ENCODE results near the gene COL4A3. TPM values are rescaled to one million over a fixed set of nuclear protein-coding genes. Genes with fewer than 3 reads are reported as not detected.

The COL4A3 gene
- polyA plus RNA-seq, 3 donors: 0.03 TPM; not detected in 2

DNA sequence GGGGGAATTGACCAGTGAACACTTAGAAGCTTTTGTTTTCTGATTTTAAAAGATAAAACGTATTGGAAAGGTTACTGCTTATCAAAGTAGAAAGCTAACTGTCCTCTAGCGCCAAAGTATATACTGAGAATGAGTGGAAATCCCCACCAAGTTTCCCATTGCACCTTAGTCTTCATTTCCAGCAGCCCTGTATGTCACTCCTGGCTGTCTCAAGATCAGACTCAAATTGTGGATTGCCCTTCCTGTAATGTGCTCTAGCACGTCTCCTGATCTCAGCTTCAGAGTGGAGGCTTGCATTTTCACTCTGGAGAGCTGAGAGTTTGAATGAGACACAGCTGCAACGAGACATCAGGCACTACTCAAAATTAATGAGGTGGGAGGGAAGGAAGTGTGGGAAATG is 187.2 kb downstream of the COL4A3 start:
- H3K9me3 Mint-ChIP-seq: no peaks in the 10 kb centered on the region
- H3K9me3 ChIP-seq (replicated peaks in 1 of 2; ENCODE audit: control insufficient read depth in 1 of 2, insufficient read depth in 1 of 2, low read length in 2 of 2): no peaks in the 10 kb centered on the region
- peaks cover 35 to 67% of the 10 kb centered on the region in 2 donors for H3K36me3 ChIP-seq (replicated peaks in 1 of 2; ENCODE audit: control insufficient read depth in 1 of 2, insufficient read depth in 2 of 2, low read length in 2 of 2)
- peaks cover 53 to 61% of the 10 kb centered on the region in 2 donors for H3K36me3 Mint-ChIP-seq
- no peaks in the 10 kb centered on the region for H4K20me1 ChIP-seq (ENCODE audit: insufficient read depth, low read length)
- H3K4me2 ChIP-seq (replicated peaks; ENCODE audit: extremely low read depth, low read length, poor library complexity, severe bottlenecking): no peak overlapping the region
- peaks cover 0 to 1% (median 0%) of the 10 kb centered on the region in 3 donors for H3K27me3 Mint-ChIP-seq (ENCODE audit: low read depth in 3 of 3)
- no peak overlapping the region for H3K4me3 ChIP-seq (replicated peaks in 1 of 3; ENCODE audit: low read depth in 2 of 3, low read length in 3 of 3)
- no peaks in the 10 kb centered on the region for H3K4me1 Mint-ChIP-seq
- intact Hi-C loops (cut with micrococcal nuclease): no loop called here
- H3K9ac ChIP-seq (ENCODE audit: insufficient read depth, low read length, poor library complexity, severe bottlenecking): no peak overlapping the region
- H3K27ac Mint-ChIP-seq: peak overlapping the region in 3 of 7 donors; percentile 1 to 67 (median 40)
- no peak overlapping the region for H3K27ac ChIP-seq (ENCODE audit: low read depth in 1 of 2, low read length in 2 of 2)
- H3K27me3 ChIP-seq (ENCODE audit: control insufficient read depth in 2 of 2, insufficient read depth in 2 of 2, low read length in 2 of 2): no peaks in the 10 kb centered on the region
- DNase-seq: no peak
- WGBS (ENCODE audit: insufficient coverage): no CpG with 5 or more reads among the region's 4 CpGs
- TF ChIP-seq, protein P1, sequence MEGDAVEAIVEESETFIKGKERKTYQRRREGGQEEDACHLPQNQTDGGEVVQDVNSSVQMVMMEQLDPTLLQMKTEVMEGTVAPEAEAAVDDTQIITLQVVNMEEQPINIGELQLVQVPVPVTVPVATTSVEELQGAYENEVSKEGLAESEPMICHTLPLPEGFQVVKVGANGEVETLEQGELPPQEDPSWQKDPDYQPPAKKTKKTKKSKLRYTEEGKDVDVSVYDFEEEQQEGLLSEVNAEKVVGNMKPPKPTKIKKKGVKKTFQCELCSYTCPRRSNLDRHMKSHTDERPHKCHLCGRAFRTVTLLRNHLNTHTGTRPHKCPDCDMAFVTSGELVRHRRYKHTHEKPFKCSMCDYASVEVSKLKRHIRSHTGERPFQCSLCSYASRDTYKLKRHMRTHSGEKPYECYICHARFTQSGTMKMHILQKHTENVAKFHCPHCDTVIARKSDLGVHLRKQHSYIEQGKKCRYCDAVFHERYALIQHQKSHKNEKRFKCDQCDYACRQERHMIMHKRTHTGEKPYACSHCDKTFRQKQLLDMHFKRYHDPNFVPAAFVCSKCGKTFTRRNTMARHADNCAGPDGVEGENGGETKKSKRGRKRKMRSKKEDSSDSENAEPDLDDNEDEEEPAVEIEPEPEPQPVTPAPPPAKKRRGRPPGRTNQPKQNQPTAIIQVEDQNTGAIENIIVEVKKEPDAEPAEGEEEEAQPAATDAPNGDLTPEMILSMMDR (IDR thresholded peaks at IDR 0.05): no peak
- no peak overlapping the region for H3K4me3 Mint-ChIP-seq
- no peaks in the 10 kb centered on the region for H3K79me2 ChIP-seq (ENCODE audit: insufficient read depth, low read length)
- no peaks in the 10 kb centered on the region for H3K4me1 ChIP-seq (ENCODE audit: control insufficient read depth in 1 of 2, insufficient read depth in 2 of 2, low read length in 2 of 2)
- H2AFZ ChIP-seq (ENCODE audit: insufficient read depth, low read depth, low read length, poor library complexity, severe bottlenecking): no peak overlapping the region

DNA sequence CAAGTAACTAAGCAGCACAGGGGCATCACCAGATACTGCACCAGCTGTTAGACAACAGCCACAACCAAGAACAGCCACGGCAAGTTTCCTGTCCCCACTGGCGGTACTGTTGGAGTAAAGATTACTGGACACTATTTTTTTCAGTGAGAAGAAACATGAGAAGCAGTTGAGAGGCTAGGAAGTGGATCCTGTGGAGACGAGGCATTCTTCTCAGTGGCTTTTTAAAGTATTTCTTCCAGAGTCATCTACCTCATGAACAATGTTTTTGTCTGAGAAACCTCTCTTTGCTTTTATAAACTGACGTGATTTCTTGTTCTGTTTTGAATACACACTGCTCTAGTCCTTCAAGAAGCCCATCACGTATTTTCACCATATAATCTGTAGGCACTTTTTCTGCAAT is 195.9 kb downstream of the COL4A3 start:
- no peaks in the 10 kb centered on the region for H3K27me3 ChIP-seq (ENCODE audit: control insufficient read depth in 2 of 2, insufficient read depth in 2 of 2, low read length in 2 of 2)
- H3K36me3 Mint-ChIP-seq: peaks cover 54 to 55% of the 10 kb centered on the region in 2 donors
- no peak overlapping the region for H3K4me2 ChIP-seq (replicated peaks; ENCODE audit: extremely low read depth, low read length, poor library complexity, severe bottlenecking)
- H2AFZ ChIP-seq (ENCODE audit: insufficient read depth, low read depth, low read length, poor library complexity, severe bottlenecking): no peak overlapping the region
- H3K4me1 Mint-ChIP-seq: no peaks in the 10 kb centered on the region
- H3K4me3 ChIP-seq (replicated peaks in 1 of 3; ENCODE audit: low read depth in 2 of 3, low read length in 3 of 3): no peak overlapping the region
- no peak overlapping the region for H3K4me3 Mint-ChIP-seq
- no peaks in the 10 kb centered on the region for H3K79me2 ChIP-seq (ENCODE audit: insufficient read depth, low read length)
- WGBS (ENCODE audit: insufficient coverage): 89% methylated on average over 2 of the region's 5 CpGs
- H3K9ac ChIP-seq (ENCODE audit: insufficient read depth, low read length, poor library complexity, severe bottlenecking): no peak overlapping the region
- no peaks in the 10 kb centered on the region for H3K9me3 Mint-ChIP-seq
- intact Hi-C loops (cut with micrococcal nuclease): loop anchor here in 1 of 2 donors (10.0 kb wide), 1 partner anchor 114 kb away; the partner anchor contains the start of gene AGFG1
- no peaks in the 10 kb centered on the region for H3K9me3 ChIP-seq (replicated peaks in 1 of 2; ENCODE audit: control insufficient read depth in 1 of 2, insufficient read depth in 1 of 2, low read length in 2 of 2)
- TF ChIP-seq, protein P1 (IDR thresholded peaks at IDR 0.05): no peak
- no peak overlapping the region for H3K27ac Mint-ChIP-seq
- H3K27ac ChIP-seq (ENCODE audit: low read depth in 1 of 2, low read length in 2 of 2): no peak overlapping the region
- peaks cover 38 to 64% of the 10 kb centered on the region in 2 donors for H3K36me3 ChIP-seq (replicated peaks in 1 of 2; ENCODE audit: control insufficient read depth in 1 of 2, insufficient read depth in 2 of 2, low read length in 2 of 2)
- no peak for DNase-seq
- no peaks in the 10 kb centered on the region for H4K20me1 ChIP-seq (ENCODE audit: insufficient read depth, low read length)
- H3K4me1 ChIP-seq (ENCODE audit: control insufficient read depth in 1 of 2, insufficient read depth in 2 of 2, low read length in 2 of 2): no peaks in the 10 kb centered on the region
- peaks cover 0 to 2% (median 0%) of the 10 kb centered on the region in 3 donors for H3K27me3 Mint-ChIP-seq (ENCODE audit: low read depth in 3 of 3)
